K562 (cell line): ENCODE measurements around the gene THADA. TPM values are rescaled to one million over a fixed set of nuclear protein-coding genes. Genes with fewer than 3 reads are reported as not detected.
A peak's percentile ranks its signal among the peaks of the same experiment; 100 is the strongest.

ENCODE experiments used
- ATAC-seq: fragments of 200-7000 bp; cut with Tn5 transposase; 3 replicates; pipeline ENCODE4 v1.9.1; 2020; ENCODE audit warnings: moderate library complexity
- BruUV-seq: library from RNA; stranded (reverse); fragments of 400-500 nt; replicated peaks from 2 replicates; lab custom pipeline; 2021; lab: Mats Ljungman, UMichigan
- CTCF ChIA-PET: fragments of 300-600 bp; formaldehyde crosslinking; extraction: SDS; loops from one replicate; lab custom pipeline; 2021; ENCODE audit warnings: low intra/inter-chr PET ratio; lab: Yijun Ruan, JAX
- POLR2A ChIA-PET: fragments of 300-600, 350-650 bp; sonication (Branson Sonifier 250); formaldehyde crosslinking; extraction: SDS; loops from one replicate; lab custom pipeline; 2021; ENCODE audit warnings: antibody characterized with exemption, inconsistent platforms; lab: Yijun Ruan, JAX
- DNase-seq, 4 experiments: peaks; one replicate each; pipeline versions ENCODE4 v3.0.0 to v3.0.0-alpha.2; 2011 to 2018; ENCODE audit warnings: low spot score in 3 of 4, mixed read lengths in 3 of 4; ENCODE audit errors: extremely low read depth in 1 of 4
- FAIRE-seq: peaks from 2 replicates; lab custom pipeline; 2011; peaks lifted over from hg19 to GRCh38; lab: Jason Lieb, UNC
- H2AFZ ChIP-seq: 2 replicates; pipeline ENCODE4 v1.6.0; 2011; ENCODE audit warnings: low read depth, low read length, control low read depth, inconsistent platforms
- H3K27ac ChIP-seq: fragments of 200-600 bp; 3 replicates; pipeline ENCODE4 v1.8.0; 2011; ENCODE audit warnings: low read depth, mild to moderate bottlenecking, control low read depth, inconsistent platforms, low read length, moderate library complexity, mixed read lengths; ENCODE audit errors: extremely low read depth
- H3K27me3 ChIP-seq, 2 experiments: fragments of 300-600 bp in 1 of 2; 2 replicates in 1 of 2; 3 replicates in 1 of 2; pipeline versions ENCODE4 v1.6.0 to v1.8.0; 2011; ENCODE audit warnings: inconsistent platforms in 2 of 2, low read length in 2 of 2, mild to moderate bottlenecking in 1 of 2, mixed read lengths in 1 of 2, moderate library complexity in 1 of 2; ENCODE audit not compliant: control insufficient read depth in 2 of 2, insufficient read depth in 2 of 2
- H3K36me3 ChIP-seq: fragments of 300-600 bp; 3 replicates; pipeline ENCODE4 v1.8.0; 2011; ENCODE audit warnings: mild to moderate bottlenecking, low read length, inconsistent platforms; ENCODE audit not compliant: control insufficient read depth, insufficient read depth
- H3K4me1 ChIP-seq, 2 experiments: fragments of 200-600 bp in 1 of 2; replicated peaks in 1 of 2; 2 replicates in 1 of 2; 3 replicates in 1 of 2; pipeline versions ENCODE4 v1.5.1 to v1.8.0; 2011; ENCODE audit warnings: inconsistent platforms in 2 of 2, low read length in 2 of 2, mild to moderate bottlenecking in 1 of 2, mixed read lengths in 1 of 2, moderate library complexity in 1 of 2; ENCODE audit not compliant: control insufficient read depth in 2 of 2, insufficient read depth in 2 of 2
- H3K4me2 ChIP-seq: 2 replicates; pipeline ENCODE4 v1.6.1; 2011; ENCODE audit warnings: low read length, control low read depth, inconsistent platforms, mixed read lengths; ENCODE audit not compliant: insufficient read depth
- H3K4me3 ChIP-seq: fragments of 200-600 bp; sonication (generic), shearing (Covaris generic); 2 replicates; pipeline ENCODE4 v1.5.1; 2016; ENCODE audit warnings: control low read depth, inconsistent platforms
- H3K79me2 ChIP-seq: fragments of 200-600 bp; 3 replicates; pipeline ENCODE4 v1.8.0; 2011; ENCODE audit warnings: low read length, inconsistent platforms; ENCODE audit not compliant: control insufficient read depth, insufficient read depth
- H3K9ac ChIP-seq, 2 experiments: 2 replicates each; pipeline versions ENCODE4 v1.6.0 to v1.6.1; 2011; ENCODE audit warnings: low read depth in 2 of 2, low read length in 2 of 2, control low read depth in 1 of 2, inconsistent platforms in 1 of 2, mild to moderate bottlenecking in 1 of 2, mixed read lengths in 1 of 2; ENCODE audit not compliant: insufficient read depth in 1 of 2
- H3K9me1 ChIP-seq: one replicate; pipeline ENCODE4 v1.6.0; 2011; ENCODE audit warnings: inconsistent platforms, mild to moderate bottlenecking, low read length, moderate library complexity; ENCODE audit not compliant: control insufficient read depth, insufficient read depth
- H3K9me3 ChIP-seq: replicated peaks from 2 replicates; pipeline ENCODE4 v1.5.1; 2011; ENCODE audit warnings: low read depth, low read length, inconsistent platforms; ENCODE audit not compliant: control insufficient read depth, insufficient read depth
- H4K20me1 ChIP-seq: replicated peaks from 2 replicates; pipeline ENCODE4 v1.6.1; 2011; ENCODE audit warnings: low read length, inconsistent platforms, mixed read lengths; ENCODE audit not compliant: control insufficient read depth, insufficient read depth
- STAT5B ChIP-seq: fragments of 250-450 bp; sonication (Bioruptor Pico); IDR thresholded peaks from 2 replicates; pipeline ENCODE4 v1.8.0; 2021; ENCODE audit warnings: mild to moderate bottlenecking, inconsistent platforms
- ZNF395 ChIP-seq: fragments of 200-800 bp; sonication (Bioruptor generic); IDR thresholded peaks from 2 replicates; pipeline ENCODE4 v1.6.1; 2017; ENCODE audit warnings: missing genetic modification characterization, missing compliant biosample characterization
- WGBS: fragments of 100-300 bp; shearing (Covaris generic); methylation state at CpG from one replicate; pipeline ENCODE4 v1.1.6; 2016; ENCODE audit warnings: low coverage, mixed read lengths; ENCODE audit not compliant: insufficient coverage; ENCODE audit errors: missing lambda C conversion rate; 5-methylcytosine and 5-hydroxymethylcytosine counted together
- in situ Hi-C: fragments of 300-500 bp; cut with MboI; formaldehyde crosslinking; loops from 4 replicates; pipeline ENCODE4 v1.15.0; 2018; ENCODE audit warnings: inconsistent platforms, mixed read lengths
- intact Hi-C: fragments of 100-400 bp; cut with micrococcal nuclease; formaldehyde crosslinking; loops from 2 replicates; pipeline ENCODE4 v1.14.2; 2022
- polyA plus RNA-seq, 8 experiments: library from polyadenylated mRNA; depleted of rRNA in 4 of 8; stranded (reverse) in 5 of 8; unstranded in 3 of 8; fragments of >200 nt; fragmentation: Nextera tagmentation in 2 of 8; fragmentation: Illumina TruSeq in 1 of 8; extraction: Ambion mirVana in 2 of 8; extraction: Trizol in 1 of 8; gene quantifications; 2 replicates each; pipeline versions ENCODE4 v1.2.1 to v1.2.3, GENCODE V29; 2011 to 2014; ENCODE audit warnings: inconsistent platforms in 1 of 8, missing spikeins in 1 of 8
- total RNA-seq, 7 experiments: library from RNA; depleted of rRNA in 6 of 7; stranded (reverse); fragments of >200 nt in 6 of 7; fragmentation: Illumina TruSeq in 2 of 7; extraction: Trizol in 2 of 7; gene quantifications; 2 replicates each; pipeline versions ENCODE4 v1.2.1 to v1.2.3, GENCODE V29; 2011 to 2021; ENCODE audit warnings: low replicate concordance in 1 of 7

Gene THADA
- total and polyA plus RNA-seq, 9 of the 15 experiments (the other 6 are each of a cell fraction or from before 2014, with no cell fraction given) = 17.8 to 34.7 (median 31.9) TPM

GRCh38 chr2:43268066-43268953 is 327.5 kb downstream of the THADA start:
- Histone ChIP-seq H3K9ac (no peak overlapping the region), H3K36me3 (no peaks in the 10 kb centered on the region)
- in situ Hi-C loops = no loop called here

More at GRCh38 chr2:43268066-43268953, 327.5 kb downstream of the THADA start:
- CTCF ChIA-PET = no interaction called here
- no peaks in the 10 kb centered on the region for H3K9me3 ChIP-seq
- BruUV-seq = no TSS peak
- intact Hi-C loops = no loop called here
- ATAC-seq = no peak
- DNase-seq = no peak
- no peak overlapping the region; the same call in 2 of the 3 replicates for H3K27ac ChIP-seq
- H3K9me1 ChIP-seq = no peaks in the 10 kb centered on the region
- POLR2A ChIA-PET = interaction anchor here (0.7 to 1.9 kb wide), 5 partner anchors 9 to 131 kb away, joined by 3 to 6 read pairs (median 3); no protein-coding TSS in a partner anchor
- no peak overlapping the region for H2AFZ ChIP-seq
- H3K4me2 ChIP-seq = no peak overlapping the region
- H3K4me1 ChIP-seq = peaks cover 10% of the 10 kb centered on the region in 2 experiments; a peak in 3 of 5 replicates
- no peaks in the 10 kb centered on the region for H3K27me3 ChIP-seq
- FAIRE-seq = no peak
- 0 out of 2 replicates have a peak, but pooled peaks cover 3% of the 10 kb centered on the region for H4K20me1 ChIP-seq
- H3K79me2 ChIP-seq = no peaks in the 10 kb centered on the region
- no peak overlapping the region for H3K4me3 ChIP-seq
- 53% methylated on average over 7 of the region's 10 CpGs for WGBS
- TF ChIP-seq STAT5B (CRISPR knock-in tag) (no peak), ZNF395 (CRISPR knock-in tag) (0 out of 2 replicates have a peak, but pooled peaks have one; percentile 48)
